Thyroid gland (tissue), 4 donors: ENCODE results near the gene ANKRD9.

Source experiments
- CTCF ChIP-seq, 6 experiments: fragments of 200-600 bp in 3 of 6; fragments of 450-650 bp in 3 of 6; sonication (generic) in 3 of 6; IDR thresholded peaks; one replicate each; pipeline ENCODE4 v1.5.1; 2016 to 2019; ENCODE audit warnings: antibody characterized with exemption in 6 of 6, mild to moderate bottlenecking in 2 of 6, inconsistent platforms in 1 of 6, moderate library complexity in 1 of 6
- POLR2A ChIP-seq, 2 donors: fragments of 450-650 bp; IDR thresholded peaks; one replicate each; pipeline ENCODE4 v1.6.1; 2017; ENCODE audit warnings: antibody characterized with exemption in 2 of 2, mild to moderate bottlenecking in 2 of 2, moderate library complexity in 1 of 2

- no peak for TF ChIP-seq POLR2A (IDR thresholded peaks at IDR 0.05)
- TF ChIP-seq CTCF (IDR thresholded peaks at IDR 0.05) = no peak
Observed at GRCh38 chr14:102556098-102556677, 46.6 kb upstream of the ANKRD9 start.
